Adipocyte (in vitro differentiated cells): ENCODE data around the gene ARL13B.
"Not testable (repeated sequence)": the region's sequence is repeated elsewhere in the genome, so short reads cannot be mapped to it uniquely, and the experiment has no call there.

Experiments
- DNase-seq: peaks from one replicate; pipeline ENCODE4 v3.0.0-alpha.2; 2015; ENCODE audit warnings: low read depth
- H3K27me3 ChIP-seq: replicated peaks from 2 replicates; pipeline ENCODE4 v1.7.0; 2013; ENCODE audit warnings: mild to moderate bottlenecking, low read length, moderate library complexity; ENCODE audit not compliant: control insufficient read depth, insufficient read depth
- H3K36me3 ChIP-seq: 2 replicates; pipeline ENCODE4 v1.7.0; 2013; ENCODE audit warnings: low read length, mild to moderate bottlenecking, moderate library complexity; ENCODE audit not compliant: control insufficient read depth, insufficient read depth, severe bottlenecking
- H3K4me1 ChIP-seq: 2 replicates; pipeline ENCODE4 v1.7.0; 2013; ENCODE audit warnings: mild to moderate bottlenecking, low read length, moderate library complexity; ENCODE audit not compliant: control insufficient read depth, insufficient read depth
- H3K4me3 ChIP-seq: 2 replicates; pipeline ENCODE4 v1.7.0; 2013; ENCODE audit warnings: mild to moderate bottlenecking, low read length, moderate library complexity
- H3K9ac ChIP-seq: 2 replicates; pipeline ENCODE4 v1.7.0; 2013; ENCODE audit warnings: mild to moderate bottlenecking, low read length, moderate library complexity
- H3K9me3 ChIP-seq: 2 replicates; pipeline ENCODE4 v1.7.0; 2013; ENCODE audit warnings: mild to moderate bottlenecking, low read length, moderate library complexity; ENCODE audit not compliant: control insufficient read depth

ARL13B gene

DNA sequence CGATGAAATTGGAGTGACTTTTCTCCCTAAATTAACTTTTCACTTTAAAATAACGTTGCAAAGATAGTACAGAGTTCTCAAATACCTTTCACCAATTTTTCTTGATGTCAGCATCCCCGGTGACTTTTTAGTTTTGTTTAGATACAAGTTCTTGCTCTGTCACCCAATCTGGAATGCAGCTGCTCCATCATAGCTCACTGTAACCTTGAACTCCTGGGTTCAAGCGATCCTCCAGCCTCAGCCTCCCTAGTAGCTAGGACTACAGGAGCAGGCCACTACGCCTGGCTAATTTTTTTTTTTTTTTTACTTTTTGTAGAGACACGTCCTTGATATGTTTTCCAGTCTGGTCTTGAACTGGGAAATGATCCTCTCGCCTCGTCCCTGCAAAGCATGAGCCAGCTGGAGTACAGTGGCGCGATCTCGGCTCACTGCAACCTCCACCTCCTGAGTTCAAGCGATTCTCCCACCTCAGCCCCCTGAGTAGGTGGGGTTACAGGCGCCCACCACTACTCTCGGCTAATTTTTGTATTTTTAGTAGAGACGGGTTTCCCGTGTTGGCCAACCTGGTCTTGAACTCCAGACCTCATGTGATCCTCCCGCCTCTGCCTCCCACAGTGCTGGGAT lies 83.7 kb downstream of the ARL13B start:
- Histone ChIP-seq H3K4me1 (peaks cover 16% of the 10 kb centered on the region), H3K27me3 (no peaks in the 10 kb centered on the region), H3K4me3 (peak overlapping the region; percentile 95), H3K9ac (peak overlapping the region; percentile 97), H3K9me3 (no peaks in the 10 kb centered on the region), H3K36me3 (peaks cover 5% of the 10 kb centered on the region)
- DNase-seq, result peak; percentile 32

DNA sequence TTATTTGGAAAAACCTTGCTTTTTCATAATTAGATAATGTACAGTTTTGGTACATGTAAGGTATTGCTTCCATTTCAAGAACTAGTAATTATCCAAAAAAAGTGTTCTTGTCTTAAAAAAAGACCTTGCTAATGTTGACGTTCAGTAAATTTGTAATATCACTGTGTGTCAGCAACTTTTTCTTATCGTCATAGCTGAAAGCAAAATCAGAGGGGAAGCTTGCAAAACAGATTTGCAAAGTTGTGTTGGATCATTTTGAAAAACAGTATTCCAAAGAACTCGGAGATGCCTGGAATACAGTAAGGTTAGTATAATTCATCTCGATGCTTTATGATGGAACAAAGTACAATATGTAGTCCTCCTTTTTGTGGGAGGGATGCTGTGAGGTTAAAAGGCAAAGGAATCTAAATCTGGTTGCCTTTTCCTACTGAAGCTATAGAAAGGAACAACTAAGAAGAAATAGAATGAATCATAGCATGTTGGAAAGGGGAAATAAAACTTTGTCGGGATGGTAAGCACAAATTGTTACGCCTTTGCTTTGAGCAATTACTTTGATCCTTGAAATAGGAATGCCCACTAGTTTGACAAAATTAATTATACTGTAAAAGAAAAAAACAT lies 84.4 kb downstream of the ARL13B start:
- Histone ChIP-seq H3K27me3 (no peaks in the 10 kb centered on the region), H3K9ac (peak overlapping the region; percentile 97), H3K36me3 (peaks cover 5% of the 10 kb centered on the region), H3K4me1 (peaks cover 16% of the 10 kb centered on the region), H3K9me3 (no peaks in the 10 kb centered on the region), H3K4me3 (peak overlapping the region; percentile 95)
- DNase-seq, result no peak

DNA sequence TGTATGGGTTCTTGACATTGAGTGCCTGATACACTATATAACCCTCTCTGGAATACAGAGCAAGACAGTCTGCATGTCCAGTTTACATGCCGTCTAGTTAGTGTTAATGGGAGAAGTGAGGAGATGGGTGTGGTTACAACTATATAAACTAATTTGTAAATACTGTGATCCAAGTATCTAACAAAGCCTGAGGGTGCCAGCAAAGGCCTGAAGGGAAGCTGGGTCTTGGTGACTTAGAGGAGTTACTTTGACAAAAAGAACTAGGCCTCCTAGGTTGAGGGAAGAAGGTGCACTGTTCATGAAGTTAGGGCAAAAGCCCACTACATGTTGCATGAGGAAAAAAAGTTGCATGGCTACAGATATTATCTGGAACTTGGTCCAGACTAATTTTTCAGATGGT lies 85.2 kb downstream of the ARL13B start:
- H3K9me3 ChIP-seq, result no peaks in the 10 kb centered on the region
- DNase-seq, result no peak
- H3K9ac ChIP-seq, result no peak overlapping the region
- no peak overlapping the region for H3K4me3 ChIP-seq
- no peaks in the 10 kb centered on the region for H3K27me3 ChIP-seq
- H3K36me3 ChIP-seq, result peaks cover 2% of the 10 kb centered on the region
- H3K4me1 ChIP-seq, result peaks cover 16% of the 10 kb centered on the region

DNA sequence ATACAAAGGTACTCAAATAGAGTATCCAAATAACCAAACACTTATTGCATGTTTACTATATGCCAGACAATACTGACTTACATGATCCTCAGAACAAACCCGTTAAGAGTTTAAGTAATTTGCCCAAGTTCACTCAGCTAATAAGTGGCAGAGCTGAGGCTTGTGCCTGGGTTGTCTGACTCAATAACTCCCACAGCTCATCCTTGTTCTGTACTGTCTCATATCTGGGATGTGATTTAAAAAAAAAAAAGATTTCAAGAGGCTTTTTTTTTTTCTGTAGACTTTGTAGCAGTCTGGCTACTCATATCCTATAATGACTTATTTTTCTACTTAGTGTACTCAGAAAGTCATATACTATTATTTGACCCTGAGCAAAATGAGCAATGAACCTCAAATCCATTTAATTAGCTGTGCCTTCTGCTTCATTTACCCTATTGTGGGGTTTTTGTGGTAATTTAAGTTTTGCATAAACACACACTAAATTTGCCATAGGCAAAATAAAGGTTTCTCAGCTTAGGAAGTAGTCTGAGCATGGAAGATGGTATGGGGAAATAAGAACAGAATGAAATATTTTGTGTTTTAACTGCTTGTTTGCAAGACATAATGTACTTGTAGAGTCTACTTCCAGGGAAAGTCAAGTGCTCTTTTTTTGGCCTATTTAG lies 86.0 kb downstream of the ARL13B start:
- Histone ChIP-seq H3K36me3 (no peaks in the 10 kb centered on the region), H3K4me1 (peaks cover 16% of the 10 kb centered on the region), H3K4me3 (no peak overlapping the region), H3K9ac (no peak overlapping the region), H3K9me3 (no peaks in the 10 kb centered on the region), H3K27me3 (no peaks in the 10 kb centered on the region)
- no peak for DNase-seq

DNA sequence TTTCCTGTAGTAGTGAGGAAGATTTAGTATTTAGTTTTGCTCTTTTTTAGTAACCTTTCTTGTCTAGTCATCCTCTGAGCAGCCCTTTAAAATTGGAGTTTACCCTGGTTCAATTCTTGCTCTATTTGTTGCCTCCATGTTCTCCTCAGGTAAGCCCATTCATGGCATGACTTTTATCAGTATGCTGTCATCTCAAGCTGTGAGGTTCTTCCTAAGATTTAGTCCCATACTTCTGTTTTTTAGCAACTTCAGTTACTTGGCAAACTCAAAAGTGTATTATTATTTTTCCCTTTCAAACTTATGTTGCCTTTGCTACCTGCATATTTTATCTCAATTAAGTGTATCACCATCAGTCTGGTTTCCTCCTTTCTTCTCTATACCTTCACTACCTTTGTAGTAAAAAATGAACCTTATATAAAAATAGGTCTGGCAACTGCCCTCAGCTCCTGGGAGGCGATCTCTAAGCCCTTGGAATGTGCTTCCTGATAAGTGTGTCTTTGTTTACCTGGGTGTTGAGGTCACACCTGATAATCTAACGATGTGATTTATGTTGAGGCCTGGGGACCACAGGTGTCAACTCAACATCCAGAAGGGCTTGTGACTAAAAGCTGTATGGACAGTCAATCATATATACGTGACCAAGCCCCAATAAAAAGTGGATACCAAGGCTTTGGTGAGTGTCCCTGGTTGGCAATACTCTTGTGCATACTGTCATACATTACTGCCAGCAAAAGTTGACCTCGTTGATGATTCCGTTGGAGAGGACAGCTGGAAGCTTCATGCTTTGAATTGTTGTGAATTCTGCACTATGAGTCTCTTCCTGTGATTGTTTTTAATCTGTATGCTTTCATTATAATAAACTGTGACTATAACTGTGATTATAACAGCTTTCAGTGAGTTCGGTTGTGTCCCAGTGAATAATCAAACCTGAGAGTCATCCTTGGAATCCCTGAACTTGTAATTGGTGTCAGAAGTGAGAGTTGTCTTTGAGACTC lies 86.8 kb downstream of the ARL13B start:
- Histone ChIP-seq H3K27me3 (no peaks in the 10 kb centered on the region), H3K4me1 (peaks cover 16% of the 10 kb centered on the region), H3K9ac (no peak overlapping the region), H3K4me3 (no peak overlapping the region), H3K36me3 (no peaks in the 10 kb centered on the region), H3K9me3 (no peaks in the 10 kb centered on the region)
- DNase-seq, result no peak

DNA sequence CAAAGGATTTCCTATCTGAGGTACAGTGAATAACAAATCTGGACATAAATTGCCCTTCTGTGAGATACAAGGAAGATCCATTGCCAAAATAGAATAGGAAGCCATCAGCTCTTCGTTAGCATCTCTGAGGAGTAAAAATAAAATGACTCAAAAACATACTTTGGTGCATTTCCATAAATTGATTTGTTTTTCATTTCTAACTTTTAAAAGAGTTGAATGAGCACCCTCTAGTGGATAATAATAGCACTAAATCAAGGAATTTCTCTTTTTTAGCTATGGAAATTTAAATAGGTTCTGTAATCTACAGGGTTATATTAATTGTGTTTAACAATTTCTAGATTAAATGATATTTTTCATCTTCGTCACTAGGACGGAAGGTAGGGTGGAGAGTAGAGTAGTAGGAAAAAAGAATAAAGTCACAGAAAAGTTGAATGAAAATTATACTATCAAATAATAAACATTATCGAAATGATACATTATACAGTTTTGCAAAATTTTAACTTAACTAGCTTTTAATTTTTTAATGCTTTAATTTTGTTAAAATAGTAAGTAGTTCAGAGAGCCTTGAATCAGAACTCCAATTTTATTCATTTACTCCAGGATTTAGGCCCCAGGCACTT lies 89.3 kb downstream of the ARL13B start:
- Histone ChIP-seq H3K27me3 (no peaks in the 10 kb centered on the region), H3K9ac (peak overlapping the region; percentile 37), H3K36me3 (no peaks in the 10 kb centered on the region), H3K9me3 (no peaks in the 10 kb centered on the region), H3K4me1 (peaks cover 2% of the 10 kb centered on the region), H3K4me3 (peak overlapping the region; percentile 26)
- DNase-seq, result peak; percentile 80

DNA sequence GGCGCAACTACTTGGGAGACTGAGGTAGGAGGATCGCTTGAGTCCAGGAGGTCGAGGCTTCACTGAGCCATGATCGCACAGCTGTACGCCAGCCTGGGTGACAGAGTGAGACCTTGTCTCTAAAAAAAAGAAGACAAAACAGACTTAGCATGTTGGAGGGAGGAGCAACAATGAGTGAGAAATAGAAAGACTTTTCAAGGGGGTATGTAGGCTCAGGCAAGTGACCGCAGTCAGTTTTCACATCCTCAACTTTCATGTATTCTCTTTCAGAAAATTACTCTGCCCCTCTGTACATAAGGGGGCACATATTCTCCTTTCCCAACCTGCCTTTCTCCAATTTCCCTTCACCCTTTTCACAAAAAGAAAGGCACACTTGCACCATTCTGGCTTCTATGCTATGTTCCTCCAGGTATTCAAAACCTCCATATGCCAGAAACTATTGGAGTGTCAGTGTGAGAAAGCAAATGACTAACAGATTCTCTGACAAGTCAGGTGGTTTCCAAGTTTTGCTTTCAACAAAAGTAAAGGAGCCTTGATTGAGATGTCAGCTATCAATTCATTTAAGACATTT lies 90.5 kb downstream of the ARL13B start:
- no peaks in the 10 kb centered on the region for H3K36me3 ChIP-seq
- no peak overlapping the region for H3K4me3 ChIP-seq
- no peaks in the 10 kb centered on the region for H3K27me3 ChIP-seq
- no peaks in the 10 kb centered on the region for H3K4me1 ChIP-seq
- H3K9ac ChIP-seq, result no peak overlapping the region
- DNase-seq, result no peak
- no peaks in the 10 kb centered on the region for H3K9me3 ChIP-seq

DNA sequence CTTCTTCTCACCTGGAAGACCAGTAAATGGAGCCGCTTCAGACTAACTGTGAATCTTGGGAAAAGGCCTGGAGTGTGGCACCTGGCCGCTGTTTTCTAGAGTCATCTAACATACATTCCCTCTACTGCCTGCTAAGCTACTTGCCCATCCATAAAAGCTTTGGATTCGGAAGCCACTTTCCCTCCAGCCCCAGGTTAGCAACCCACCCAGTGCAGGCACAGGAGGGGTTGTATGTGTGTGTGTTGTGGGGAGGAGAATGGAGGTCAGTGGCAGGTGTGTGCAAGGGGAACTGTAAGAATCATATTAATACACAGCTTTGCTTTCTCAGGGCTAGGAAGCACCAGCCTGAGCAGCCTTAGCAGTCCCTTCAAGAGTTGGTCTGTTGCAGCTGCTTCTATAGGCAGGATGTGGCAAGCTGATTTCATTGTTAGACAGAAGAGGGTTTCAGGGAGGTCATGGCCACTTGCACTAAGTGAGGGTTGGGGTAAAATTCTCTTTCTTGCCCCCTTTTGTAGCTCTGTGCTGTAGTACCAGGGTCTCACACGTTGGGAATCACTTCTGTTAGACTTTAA lies 91.8 kb downstream of the ARL13B start:
- H3K9ac ChIP-seq, result no peak overlapping the region
- H3K36me3 ChIP-seq, result peaks cover 5% of the 10 kb centered on the region
- H3K9me3 ChIP-seq, result no peaks in the 10 kb centered on the region
- H3K27me3 ChIP-seq, result no peaks in the 10 kb centered on the region
- no peak for DNase-seq
- no peak overlapping the region for H3K4me3 ChIP-seq
- H3K4me1 ChIP-seq, result peaks cover 5% of the 10 kb centered on the region

DNA sequence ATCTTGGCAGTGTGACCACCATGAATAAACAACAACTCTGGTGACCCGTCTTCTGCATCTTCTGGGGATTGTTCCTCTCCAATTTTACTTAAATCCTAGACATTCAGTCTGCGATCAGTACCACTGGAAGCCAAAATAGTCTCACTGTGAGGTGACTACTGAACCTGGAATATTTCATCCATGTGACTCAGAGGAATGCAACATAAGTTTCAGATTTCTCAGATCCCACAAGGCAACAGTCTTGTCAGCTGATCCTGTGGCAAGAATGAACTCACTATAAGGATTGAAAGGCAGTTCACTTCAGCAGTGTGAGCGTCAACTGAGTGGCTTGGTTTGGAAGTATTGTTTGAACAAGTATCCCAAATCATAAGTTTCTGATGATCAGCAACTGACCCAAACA lies 96.1 kb downstream of the ARL13B start:
- peaks cover 5% of the 10 kb centered on the region for H3K4me1 ChIP-seq
- no peaks in the 10 kb centered on the region for H3K9me3 ChIP-seq

DNA sequence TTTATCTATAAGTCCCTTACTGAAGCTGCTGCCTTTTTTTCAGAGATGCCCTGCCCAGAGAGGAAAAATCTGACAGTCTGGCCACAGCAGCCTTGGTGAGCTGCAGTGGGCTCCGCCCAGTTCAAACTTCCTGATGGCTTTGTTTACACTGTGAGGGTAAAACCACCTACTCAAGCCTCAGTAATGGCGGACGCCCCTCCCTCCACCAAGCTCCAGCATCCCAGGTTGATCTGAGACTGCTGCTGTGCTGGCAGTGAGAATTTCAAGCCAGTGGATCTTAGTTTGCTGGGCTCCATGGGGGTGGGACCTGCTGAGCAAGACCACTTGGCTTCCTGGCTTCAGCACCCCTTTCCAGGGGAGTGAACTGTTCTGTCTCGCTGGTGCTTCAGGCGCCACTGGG lies 100.6 kb downstream of the ARL13B start:
- H3K4me1 ChIP-seq, DNase-seq, H3K9me3 ChIP-seq, H3K9ac ChIP-seq, H3K4me3 ChIP-seq, H3K27me3 ChIP-seq: not testable (repeated sequence)
- peaks cover 14% of the 10 kb centered on the region for H3K36me3 ChIP-seq

More for the DNA sequence above, 96.1 kb downstream of the ARL13B start:
- H3K27me3 ChIP-seq, result no peaks in the 10 kb centered on the region
- H3K9ac ChIP-seq, result no peak overlapping the region
- no peak overlapping the region for H3K4me3 ChIP-seq
- peak; percentile 4 for DNase-seq
- peaks cover 5% of the 10 kb centered on the region for H3K36me3 ChIP-seq
